ENCODE data around the gene PLA2G12A. TPM values are rescaled to one million over a fixed set of nuclear protein-coding genes. Genes with fewer than 3 reads are reported as not detected.
A peak's percentile ranks its signal among the peaks of the same experiment; 100 is the strongest.

The PLA2G12A gene
- 6.0 and 11.2 TPM in 2 replicates for polyA plus RNA-seq (2014; cell fraction: cytosol; rRNA removed)
- 4.2 and 16.3 TPM in 2 replicates for polyA plus RNA-seq (2014; cell fraction: nucleus; rRNA removed)

- peak; percentile 50 for DNase-seq (ENCODE audit: low spot score)
Measured at GRCh38 chr4:109729718-109730618, at the start of gene PLA2G12A. Gene PLA2G12A (minus strand): TSS chr4:109730070. CDS start chr4:109729809, 261 bp downstream.

DNA sequence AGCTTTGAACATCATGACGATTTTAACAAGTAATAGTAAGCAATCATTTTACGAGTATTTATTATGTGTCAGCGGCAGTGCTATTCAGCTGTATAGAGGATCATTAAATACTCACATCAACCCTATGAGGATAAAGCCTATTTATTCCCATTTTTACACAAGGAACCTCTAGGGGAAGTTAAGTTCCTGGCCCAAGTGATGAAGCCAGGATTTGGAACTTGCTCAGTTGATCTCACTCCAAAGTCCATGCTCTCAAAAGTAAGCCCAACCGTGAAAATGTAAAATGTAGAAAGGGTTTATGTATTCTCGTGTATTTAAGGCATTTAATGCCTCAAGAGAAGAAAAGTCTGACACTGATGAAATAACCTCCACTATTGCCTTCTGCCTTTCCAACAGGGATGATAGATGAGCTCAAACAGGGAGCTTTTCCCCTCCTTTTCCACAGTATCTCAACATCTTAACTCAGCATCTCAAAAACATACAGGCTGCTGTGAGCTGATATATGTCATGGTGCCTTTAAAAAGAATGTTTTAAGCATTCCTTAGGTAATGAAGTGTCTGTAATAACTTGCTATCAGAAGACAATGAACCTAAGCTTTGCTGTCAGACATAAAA lies 35.0 kb upstream of the PLA2G12A start:
- DNase-seq (ENCODE audit: low spot score): no peak

DNA sequence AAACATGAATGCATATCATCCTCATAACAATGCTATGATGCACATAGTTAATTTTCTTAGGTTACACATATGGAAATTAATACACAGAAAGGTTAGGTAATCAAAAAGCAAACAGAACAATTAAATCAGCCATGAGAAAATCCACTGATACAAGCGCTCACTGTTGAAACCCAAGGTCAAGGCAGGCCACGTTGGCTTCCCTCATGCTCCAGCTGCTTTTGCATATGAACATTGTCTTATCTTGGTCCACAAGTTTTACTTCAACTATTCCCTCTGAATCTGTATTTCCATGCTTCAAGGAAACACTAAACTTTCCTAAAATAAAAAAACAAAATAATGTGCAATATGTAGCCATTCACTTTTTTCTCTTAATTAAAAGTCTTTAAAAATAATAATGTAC lies 34.5 kb upstream of the PLA2G12A start:
- no peak for DNase-seq (ENCODE audit: low spot score)

- DNase-seq (ENCODE audit: low spot score): no peak
Measured at GRCh38 chr4:109760682-109761081, 30.8 kb upstream of the PLA2G12A start.

GRCh38 chr4:109755656-109756055 lies 25.8 kb upstream of the PLA2G12A start:
- no peak for DNase-seq (ENCODE audit: low spot score)

DNA sequence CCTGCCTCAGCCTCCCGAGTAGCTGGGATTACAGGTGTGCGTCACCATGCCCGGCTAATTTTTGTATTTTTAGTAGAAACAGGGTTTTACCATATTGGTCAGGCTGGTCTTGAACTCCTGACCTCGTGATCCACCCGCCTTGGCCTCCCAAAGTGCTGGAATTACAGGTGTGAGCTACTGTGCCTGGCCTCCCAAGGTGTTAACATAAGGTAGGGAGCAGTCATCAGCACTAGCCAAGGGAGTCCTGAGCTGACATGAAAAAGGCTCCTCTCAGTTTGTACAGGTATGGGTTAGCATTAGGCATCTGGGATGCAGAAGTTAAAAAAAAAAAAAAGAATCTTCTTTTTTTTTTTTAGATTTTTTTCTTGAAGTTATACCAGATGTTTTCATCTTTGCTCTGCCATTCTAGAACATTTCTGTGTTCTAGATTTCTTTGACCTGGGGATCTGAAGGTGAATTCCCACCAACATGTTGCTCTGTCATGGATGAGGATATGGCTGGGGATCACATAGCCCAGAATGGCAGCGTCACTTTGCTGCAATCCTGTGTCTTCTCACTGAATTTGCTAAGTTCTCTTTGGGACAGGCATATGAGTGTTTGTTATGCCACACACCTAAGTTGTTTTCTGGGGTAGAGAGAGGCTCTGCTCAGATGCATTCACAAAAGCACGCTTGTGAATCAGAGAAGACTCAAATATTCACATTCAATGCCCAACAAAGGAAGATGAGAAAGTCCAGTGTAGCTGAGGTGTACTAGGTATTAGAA lies 24.4 kb upstream of the PLA2G12A start:
- no peak for DNase-seq (ENCODE audit: low spot score)

- no peak for DNase-seq (ENCODE audit: low spot score)
Measured at GRCh38 chr4:109752525-109752924, 22.7 kb upstream of the PLA2G12A start.

- DNase-seq (ENCODE audit: low spot score): no peak
Measured at GRCh38 chr4:109751852-109752251, 22.0 kb upstream of the PLA2G12A start.

DNA sequence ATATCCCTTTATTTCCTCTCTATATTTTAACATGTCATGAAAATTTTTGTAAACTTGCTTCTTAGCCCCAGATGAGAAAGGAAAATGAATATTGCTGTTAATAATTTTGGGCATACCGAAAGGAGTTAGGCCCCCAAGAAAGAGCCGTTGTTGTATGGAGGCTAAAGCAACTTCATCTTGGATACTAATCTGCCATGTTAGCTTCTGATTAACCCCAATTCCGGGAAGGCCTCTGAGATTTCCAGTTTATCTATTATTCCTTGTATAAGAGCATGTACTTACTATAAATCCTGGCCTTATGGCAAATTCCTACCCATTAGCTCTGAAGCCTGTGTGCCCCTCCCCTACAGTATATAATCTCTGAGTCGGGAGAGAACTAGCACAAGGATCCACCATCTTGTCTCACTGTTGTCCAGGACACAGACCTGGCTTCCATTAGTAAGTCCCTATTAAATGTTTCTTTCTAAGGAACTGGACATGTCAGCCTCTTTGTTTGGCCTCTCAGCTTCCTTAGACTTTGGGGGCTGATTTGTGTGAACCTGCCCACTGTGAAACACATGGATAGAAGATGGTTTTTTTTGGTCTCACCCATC lies 20.9 kb upstream of the PLA2G12A start:
- no peak for DNase-seq (ENCODE audit: low spot score)

GRCh38 chr4:109749388-109750082 lies 19.7 kb upstream of the PLA2G12A start:
- DNase-seq (ENCODE audit: low spot score): no peak

GRCh38 chr4:109748114-109748513 lies 18.2 kb upstream of the PLA2G12A start:
- DNase-seq (ENCODE audit: low spot score): no peak

- DNase-seq (ENCODE audit: low spot score): no peak
Measured at GRCh38 chr4:109746728-109747127, 16.9 kb upstream of the PLA2G12A start.

DNA sequence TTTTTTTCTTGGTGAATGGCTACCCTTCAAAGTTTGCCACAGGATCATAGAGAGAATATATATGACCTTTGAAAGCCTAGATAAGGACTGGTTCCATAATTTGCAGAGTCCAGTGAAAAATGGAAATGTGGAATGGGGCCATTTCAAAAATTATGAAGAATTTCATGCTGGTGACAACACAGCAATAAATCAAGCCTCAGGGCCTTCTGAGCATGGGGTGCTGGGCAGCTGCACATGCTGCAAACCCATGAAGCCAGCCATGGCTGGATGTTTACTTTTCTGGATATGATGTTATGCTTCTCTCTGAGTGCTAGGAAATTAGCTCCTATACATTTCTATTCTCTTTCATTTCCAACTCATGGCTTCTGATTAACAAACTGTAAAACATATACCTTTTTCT lies 16.0 kb upstream of the PLA2G12A start:
- no peak for DNase-seq (ENCODE audit: low spot score)

- DNase-seq (ENCODE audit: low spot score): no peak
Measured at GRCh38 chr4:109739547-109739946, 9.7 kb upstream of the PLA2G12A start.

DNA sequence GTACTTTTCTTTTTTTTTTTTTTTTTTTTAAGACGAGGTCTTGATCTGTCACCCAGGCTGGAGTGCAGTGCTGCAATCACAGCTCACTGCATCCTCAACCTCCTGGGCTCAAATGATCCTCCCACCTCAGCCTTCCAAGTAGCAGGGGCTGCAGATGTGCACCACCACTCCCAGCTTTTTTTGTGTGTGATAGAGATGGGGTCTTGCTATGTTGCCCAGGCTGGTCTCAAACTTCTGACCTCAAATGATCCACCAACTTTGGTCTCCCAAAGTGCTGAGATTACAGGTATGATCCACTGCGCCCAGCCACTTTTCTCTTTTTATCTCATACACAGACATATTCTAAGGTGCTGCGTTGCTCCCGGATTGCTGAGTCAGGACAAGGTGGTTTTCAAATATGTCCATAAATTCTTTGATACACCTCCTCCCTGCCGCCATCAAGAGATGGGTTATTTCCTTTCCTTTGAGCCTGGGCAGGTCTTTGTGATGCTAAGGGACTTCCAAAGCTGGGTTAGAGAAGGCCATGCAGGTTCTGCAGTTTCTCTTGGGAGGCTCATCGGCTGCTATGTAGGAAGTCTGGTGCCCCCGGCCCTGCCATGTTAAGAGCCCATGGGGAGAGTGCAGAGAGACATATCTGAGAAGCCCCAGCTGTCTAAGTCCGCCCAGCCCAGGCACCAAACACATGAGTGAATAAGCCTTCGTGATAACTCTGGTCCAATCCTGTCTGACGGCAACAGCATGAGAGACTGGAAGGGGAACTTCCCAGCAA lies 8.4 kb upstream of the PLA2G12A start:
- no peak for DNase-seq (ENCODE audit: low spot score)

DNA sequence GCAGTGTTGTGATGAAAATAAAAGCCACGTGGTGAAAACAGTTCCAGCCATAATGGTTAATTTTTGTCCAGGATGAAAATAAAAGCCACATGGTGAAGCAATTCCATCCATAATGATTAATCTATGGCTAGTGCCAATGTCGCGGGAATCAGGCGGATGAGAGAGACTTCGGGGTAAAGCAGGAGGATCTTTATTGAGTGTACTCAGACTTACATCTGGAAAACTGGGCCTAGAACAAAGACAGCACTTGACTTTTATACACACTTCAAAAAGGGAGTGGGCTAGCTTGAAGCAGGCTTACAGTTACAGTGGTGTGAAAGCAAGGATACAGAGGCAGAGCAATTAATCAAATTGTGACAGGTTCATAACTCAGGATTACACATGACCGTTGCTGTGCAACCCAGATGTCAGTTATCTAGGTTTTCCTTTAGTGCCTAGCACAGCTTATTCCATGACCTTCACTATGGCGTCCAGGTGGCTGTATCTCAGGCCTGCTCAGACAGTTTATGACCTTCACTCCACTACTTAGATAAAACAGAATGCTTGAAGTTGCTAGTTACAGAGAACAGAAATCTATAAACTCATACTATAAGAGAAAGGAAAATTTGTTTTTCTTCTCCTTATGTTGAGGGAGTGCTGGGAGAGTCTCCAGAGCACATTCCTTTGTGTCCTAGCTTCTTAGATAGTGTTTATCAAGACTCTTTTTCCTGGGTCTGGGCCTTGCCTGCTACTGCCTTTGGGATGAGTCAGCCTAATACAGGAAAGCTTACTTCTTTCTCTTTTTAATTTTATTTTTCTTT lies 5.9 kb upstream of the PLA2G12A start:
- DNase-seq (ENCODE audit: low spot score): no peak

- no peak for DNase-seq (ENCODE audit: low spot score)
Measured at GRCh38 chr4:109733728-109734127, 3.9 kb upstream of the PLA2G12A start.

GRCh38 chr4:109730619-109731545 lies 1.0 kb upstream of the PLA2G12A start:
- no peak for DNase-seq (ENCODE audit: low spot score)

Measured in SK-N-DZ (cell line).